HepG2 (cell line): Measurements from ENCODE around the gene PTPRM. TPM values are rescaled to one million over a fixed set of nuclear protein-coding genes. Genes with fewer than 3 reads are reported as not detected.

ENCODE experiments used
- AHDC1 ChIP-seq: sonication (generic); formaldehyde crosslinking; IDR thresholded peaks from 2 replicates; pipeline ENCODE4 v1.5.1; 2020; ENCODE audit warnings: mild to moderate bottlenecking, missing genetic modification reagents, borderline replicate concordance
- ARHGAP35 ChIP-seq: sonication (generic); formaldehyde crosslinking; IDR thresholded peaks from 2 replicates; pipeline ENCODE4 v1.9.0; 2022; ENCODE audit warnings: mild to moderate bottlenecking, inconsistent platforms, moderate library complexity, missing genetic modification reagents, borderline replicate concordance
- ATF2 ChIP-seq: sonication (generic); formaldehyde crosslinking; IDR thresholded peaks from 2 replicates; pipeline ENCODE4 v1.4.0; 2020; ENCODE audit warnings: missing genetic modification reagents
- FOXA1 ChIP-seq, 2 experiments: fragments of 450-650 bp in 1 of 2; sonication (generic) in 1 of 2; formaldehyde crosslinking in 1 of 2; IDR thresholded peaks; 2 replicates each; pipeline versions ENCODE4 v1.4.0 to v1.6.1; 2016 to 2020; ENCODE audit warnings: missing genetic modification reagents in 1 of 2
- KDM5B ChIP-seq: sonication (generic); formaldehyde crosslinking; IDR thresholded peaks from 2 replicates; pipeline ENCODE4 v1.4.0; 2020; ENCODE audit warnings: missing genetic modification reagents, mild to moderate bottlenecking, borderline replicate concordance
- LCORL ChIP-seq, 2 experiments: fragments of 450-650 bp in 1 of 2; sonication (generic) in 1 of 2; formaldehyde crosslinking in 1 of 2; IDR thresholded peaks; 2 replicates each; pipeline versions ENCODE4 v1.5.0 to v1.6.1; 2017 to 2020; ENCODE audit warnings: antibody characterized with exemption in 1 of 2, missing genetic modification reagents in 1 of 2
- MEF2D ChIP-seq: sonication (generic); formaldehyde crosslinking; IDR thresholded peaks from 2 replicates; pipeline ENCODE4 v1.5.1; 2020; ENCODE audit warnings: mild to moderate bottlenecking, missing genetic modification reagents
- POLR2G ChIP-seq: fragments of 200-400 bp; formaldehyde crosslinking; IDR thresholded peaks from 2 replicates; pipeline ENCODE4 v1.6.1; 2018; ENCODE audit warnings: mild to moderate bottlenecking, low read depth, low read length, moderate library complexity
- SAFB2 ChIP-seq: sonication (generic); formaldehyde crosslinking; IDR thresholded peaks from 2 replicates; pipeline ENCODE4 v1.5.1; 2020; ENCODE audit warnings: missing genetic modification reagents, low read depth, mild to moderate bottlenecking, borderline replicate concordance
- SATB2 ChIP-seq: sonication (generic); formaldehyde crosslinking; IDR thresholded peaks from 2 replicates; pipeline ENCODE4 v1.5.0; 2020; ENCODE audit warnings: missing genetic modification reagents
- SOX6 ChIP-seq, 2 experiments: fragments of 450-650 bp in 1 of 2; sonication (generic) in 1 of 2; formaldehyde crosslinking in 1 of 2; IDR thresholded peaks; 2 replicates each; pipeline versions ENCODE4 v1.4.0 to v1.6.1; 2017 to 2020; ENCODE audit warnings: antibody characterized with exemption in 1 of 2, mild to moderate bottlenecking in 1 of 2, missing genetic modification reagents in 1 of 2
- TMF1 ChIP-seq: sonication (generic); formaldehyde crosslinking; IDR thresholded peaks from 2 replicates; pipeline ENCODE4 v1.8.1; 2022; ENCODE audit warnings: low read depth, missing genetic modification reagents
- ZBTB7B ChIP-seq: sonication (generic); formaldehyde crosslinking; IDR thresholded peaks from 2 replicates; pipeline ENCODE4 v1.4.0; 2020; ENCODE audit warnings: missing genetic modification reagents
- ZNF121 ChIP-seq: sonication (generic); formaldehyde crosslinking; IDR thresholded peaks from 2 replicates; pipeline ENCODE4 v1.5.0; 2020; ENCODE audit warnings: mild to moderate bottlenecking, missing genetic modification reagents
- ZNF180 ChIP-seq: sonication (generic); formaldehyde crosslinking; IDR thresholded peaks from 2 replicates; pipeline ENCODE4 v1.4.0; 2020; ENCODE audit warnings: low read depth, missing genetic modification reagents, borderline replicate concordance
- ZNF232 ChIP-seq: sonication (generic); formaldehyde crosslinking; IDR thresholded peaks from 2 replicates; pipeline ENCODE4 v1.4.0; 2020; ENCODE audit warnings: missing genetic modification reagents, borderline replicate concordance
- ZNF253 ChIP-seq: sonication (generic); formaldehyde crosslinking; IDR thresholded peaks from 2 replicates; pipeline ENCODE4 v1.8.0; 2022; ENCODE audit warnings: mild to moderate bottlenecking, missing genetic modification reagents, borderline replicate concordance
- ZNF276 ChIP-seq: sonication (generic); formaldehyde crosslinking; IDR thresholded peaks from 2 replicates; pipeline ENCODE4 v1.4.0; 2020; ENCODE audit warnings: mild to moderate bottlenecking, low read depth, missing genetic modification reagents
- ZNF33A ChIP-seq: sonication (generic); formaldehyde crosslinking; IDR thresholded peaks from 2 replicates; pipeline ENCODE4 v1.5.1; 2020; ENCODE audit warnings: missing genetic modification reagents, mild to moderate bottlenecking, moderate library complexity, borderline replicate concordance
- ZNF350 ChIP-seq: sonication (generic); formaldehyde crosslinking; IDR thresholded peaks from 2 replicates; pipeline ENCODE4 v1.4.0; 2020; ENCODE audit warnings: mild to moderate bottlenecking, low read depth, missing genetic modification reagents, borderline replicate concordance
- ZNF879 ChIP-seq: sonication (generic); formaldehyde crosslinking; IDR thresholded peaks from 2 replicates; pipeline ENCODE4 v1.8.1; 2023; ENCODE audit warnings: missing genetic modification reagents
- polyA plus RNA-seq, 8 experiments: library from polyadenylated mRNA; depleted of rRNA in 3 of 8; stranded (reverse) in 7 of 8; unstranded in 1 of 8; fragments of >200 nt; fragmentation: Illumina TruSeq in 4 of 8; extraction: Trizol in 4 of 8; gene quantifications; 2 replicates each; pipeline versions ENCODE4 v1.2.1 to v1.2.3, GENCODE V29; 2011 to 2016; ENCODE audit warnings: low read depth in 4 of 8, missing spikeins in 1 of 8, mixed read lengths in 1 of 8; ENCODE audit not compliant: insufficient read depth in 1 of 8
- total RNA-seq, 5 experiments: library from RNA; depleted of rRNA; stranded (reverse); fragments of >200 nt; fragmentation: Illumina TruSeq; extraction: Trizol; gene quantifications; 2 replicates each; pipeline ENCODE4 v1.2.3, GENCODE V29; 2016; ENCODE audit warnings: low read depth in 1 of 5

The PTPRM gene
- total and polyA plus RNA-seq, 2 of the 13 experiments (the other 11 are each of a cell fraction or from before 2014, with no cell fraction given) = 12.6 to 108 TPM

DNA sequence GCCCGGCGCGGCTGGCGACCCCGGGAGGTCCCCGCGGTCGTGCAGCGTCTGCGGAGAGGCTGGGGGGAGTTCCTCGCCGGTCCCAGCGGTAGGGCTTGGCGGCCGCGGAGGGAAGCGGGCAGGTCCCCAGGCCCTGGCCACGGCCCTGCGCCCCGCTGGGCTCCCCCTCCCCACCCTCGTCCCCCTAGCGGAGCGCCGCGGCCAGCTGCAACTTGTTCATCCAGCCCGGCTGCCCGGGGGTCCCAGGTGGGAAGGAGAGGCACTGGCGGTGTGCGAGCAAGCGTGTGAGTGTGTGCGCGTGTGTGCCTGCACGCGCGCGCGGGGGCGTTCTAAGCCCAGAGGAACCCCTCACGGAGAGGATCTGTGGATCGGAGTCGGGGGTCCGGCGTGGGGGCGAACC lies 1.3 kb downstream of the PTPRM start (continued):
- TF ChIP-seq AHDC1 (CRISPR knock-in tag) (no peak), ZNF121 (CRISPR knock-in tag) (no peak), MEF2D (CRISPR knock-in tag) (no peak), ZBTB7B (CRISPR knock-in tag) (peak; percentile 85), TMF1 (CRISPR knock-in tag) (no peak), POLR2G (no peak), ZNF276 (CRISPR knock-in tag) (no peak), SAFB2 (CRISPR knock-in tag) (no peak), LCORL (IDR thresholded peaks at IDR 0.05) (no peak), LCORL (CRISPR knock-in tag; IDR thresholded peaks at IDR 0.05) (0 out of 2 replicates have a peak, but pooled peaks have one; percentile 41), FOXA1 (IDR thresholded peaks at IDR 0.05) (no peak), FOXA1 (CRISPR knock-in tag; IDR thresholded peaks at IDR 0.05) (no peak), ARHGAP35 (CRISPR knock-in tag) (no peak), ZNF33A (CRISPR knock-in tag) (no peak), SOX6 (IDR thresholded peaks at IDR 0.05) (no peak), SOX6 (CRISPR knock-in tag; IDR thresholded peaks at IDR 0.05) (no peak), ZNF180 (CRISPR knock-in tag) (no peak), KDM5B (CRISPR knock-in tag) (no peak), ZNF232 (0 out of 2 replicates have a peak, but pooled peaks have one; percentile 27), SATB2 (0 out of 2 replicates have a peak, but pooled peaks have one; percentile 64), ZNF253 (CRISPR knock-in tag) (no peak), ZNF350 (CRISPR knock-in tag) (0 out of 2 replicates have a peak, but pooled peaks have one; percentile 29), ATF2 (CRISPR knock-in tag) (no peak), ZNF879 (CRISPR knock-in tag) (no peak)
